ENCODE results near the gene AK1. TPM values are rescaled to one million over a fixed set of nuclear protein-coding genes. Genes with fewer than 3 reads are reported as not detected.
A peak's percentile ranks its signal among the peaks of the same experiment; 100 is the strongest.

AK1 gene
- total RNA-seq, 1 donor from 2014 or later, result 64.5 TPM

DNA sequence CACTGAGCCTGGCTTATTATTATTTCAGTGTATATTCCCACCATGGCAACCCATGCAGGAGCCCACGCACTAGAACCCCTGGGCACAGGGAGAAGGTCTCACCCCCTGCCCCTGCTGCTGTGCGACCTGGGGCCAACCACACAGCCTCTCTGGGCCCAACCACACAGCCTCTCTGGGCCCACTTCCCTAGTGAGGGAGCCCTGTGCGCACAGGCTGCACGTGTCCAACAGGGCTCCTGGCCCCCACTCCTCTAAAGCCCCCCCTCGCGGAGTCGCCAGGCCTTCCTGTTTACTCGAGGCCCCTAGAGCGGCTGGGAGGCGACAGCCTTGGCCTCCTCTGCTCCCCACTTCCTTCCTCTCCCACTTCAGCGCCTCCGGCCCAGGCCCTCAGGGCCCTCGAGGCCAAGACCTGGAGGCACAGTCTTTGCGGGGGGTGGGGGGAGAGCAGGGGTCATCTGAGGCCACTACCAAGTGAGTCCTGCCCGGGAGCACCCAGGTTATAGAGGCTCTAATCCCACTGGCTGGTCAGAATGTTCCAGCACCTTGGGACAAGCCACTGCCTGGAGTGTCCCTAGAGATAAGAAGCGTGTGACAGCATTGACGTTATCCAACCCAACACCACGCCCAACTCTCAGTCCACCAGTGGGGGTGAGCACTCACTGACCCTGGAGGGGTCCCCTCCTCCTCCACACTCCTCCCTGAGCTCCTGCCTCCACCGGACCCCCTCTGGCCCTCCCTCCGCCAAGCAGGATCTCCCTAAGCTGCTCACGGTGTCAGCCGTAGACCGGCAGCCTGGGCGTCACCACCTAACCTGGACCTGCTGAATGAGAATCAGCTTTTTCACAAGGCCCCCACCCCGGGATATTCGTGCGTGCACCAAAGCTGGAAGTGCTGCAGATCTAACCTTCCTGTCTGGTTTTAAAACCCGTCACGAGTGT is 15.1 kb downstream of the AK1 start:
- Histone ChIP-seq H3K27ac (peak overlapping the region; percentile 96 to 97), H3K4me3 (no peak overlapping the region), H3K27me3 (no peaks in the 10 kb centered on the region), H3K36me3 (peaks cover 3 to 9% of the 10 kb centered on the region in 2 donors), H3K9me3 (no peaks in the 10 kb centered on the region), H3K4me1 (peaks cover 21 to 51% of the 10 kb centered on the region in 2 donors)
- DNase-seq (ENCODE audit: low spot score in 2 of 2), result peak; percentile 49 to 88
- intact Hi-C loops (cut with DNase I), result loop anchor here (5.0 kb wide), 1 partner anchor 35 kb away; no protein-coding TSS in a partner anchor
- TF ChIP-seq, protein P1, sequence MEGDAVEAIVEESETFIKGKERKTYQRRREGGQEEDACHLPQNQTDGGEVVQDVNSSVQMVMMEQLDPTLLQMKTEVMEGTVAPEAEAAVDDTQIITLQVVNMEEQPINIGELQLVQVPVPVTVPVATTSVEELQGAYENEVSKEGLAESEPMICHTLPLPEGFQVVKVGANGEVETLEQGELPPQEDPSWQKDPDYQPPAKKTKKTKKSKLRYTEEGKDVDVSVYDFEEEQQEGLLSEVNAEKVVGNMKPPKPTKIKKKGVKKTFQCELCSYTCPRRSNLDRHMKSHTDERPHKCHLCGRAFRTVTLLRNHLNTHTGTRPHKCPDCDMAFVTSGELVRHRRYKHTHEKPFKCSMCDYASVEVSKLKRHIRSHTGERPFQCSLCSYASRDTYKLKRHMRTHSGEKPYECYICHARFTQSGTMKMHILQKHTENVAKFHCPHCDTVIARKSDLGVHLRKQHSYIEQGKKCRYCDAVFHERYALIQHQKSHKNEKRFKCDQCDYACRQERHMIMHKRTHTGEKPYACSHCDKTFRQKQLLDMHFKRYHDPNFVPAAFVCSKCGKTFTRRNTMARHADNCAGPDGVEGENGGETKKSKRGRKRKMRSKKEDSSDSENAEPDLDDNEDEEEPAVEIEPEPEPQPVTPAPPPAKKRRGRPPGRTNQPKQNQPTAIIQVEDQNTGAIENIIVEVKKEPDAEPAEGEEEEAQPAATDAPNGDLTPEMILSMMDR (IDR thresholded peaks at IDR 0.05), result no peak

DNA sequence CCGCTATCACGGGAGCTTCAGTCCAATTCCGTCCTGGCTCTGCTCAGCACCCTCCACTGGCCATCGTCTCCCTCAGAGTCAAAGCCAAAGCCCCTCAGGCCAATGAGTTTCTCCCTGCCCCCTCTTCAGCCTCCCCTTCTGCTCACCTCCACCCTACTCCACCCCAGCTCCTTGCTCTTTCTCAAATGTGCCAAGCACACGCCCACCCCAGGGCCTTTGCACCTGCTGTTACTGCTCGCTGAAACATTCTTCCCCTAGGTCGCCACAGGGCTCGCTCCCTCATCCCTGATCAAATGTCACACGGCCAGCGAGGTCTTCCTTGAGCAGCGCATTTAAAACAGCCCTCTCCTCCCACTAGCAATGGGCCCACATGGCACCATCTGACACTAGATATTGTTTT is 16.7 kb downstream of the AK1 start:
- intact Hi-C loops (cut with DNase I), result loop anchor here (5.0 kb wide), 1 partner anchor 33 kb away; no protein-coding TSS in a partner anchor
- TF ChIP-seq, protein P1 (IDR thresholded peaks at IDR 0.05), result no peak
- Histone ChIP-seq H3K27me3 (no peaks in the 10 kb centered on the region), H3K4me1 (peaks cover 21 to 53% of the 10 kb centered on the region in 2 donors), H3K27ac (peak overlapping the region; percentile 96 to 97), H3K36me3 (no peaks in the 10 kb centered on the region), H3K9me3 (no peaks in the 10 kb centered on the region), H3K4me3 (no peak overlapping the region)
- no peak for DNase-seq (ENCODE audit: low spot score in 2 of 2)

DNA sequence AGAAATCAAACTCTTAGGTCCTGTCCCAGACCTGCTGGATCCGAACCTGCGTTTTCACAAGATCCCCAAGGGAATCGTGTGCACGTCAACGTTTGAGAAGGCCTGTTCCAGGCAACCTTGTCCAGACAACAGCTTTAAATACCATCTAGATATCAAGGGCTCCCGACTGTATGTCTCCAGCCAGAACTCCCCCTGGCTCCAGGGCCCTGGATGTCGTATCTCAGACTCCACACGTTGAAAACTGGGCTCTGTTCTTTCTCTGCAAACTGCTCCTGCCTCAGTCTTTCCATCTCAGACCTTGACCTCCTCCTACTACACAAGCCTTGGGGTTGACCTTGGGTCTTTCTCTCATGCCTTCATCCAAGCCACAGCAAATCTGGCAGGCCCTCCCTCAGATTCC is 17.2 kb downstream of the AK1 start:
- H3K27ac ChIP-seq, result peak overlapping the region; percentile 96 to 97
- no peaks in the 10 kb centered on the region for H3K27me3 ChIP-seq
- no peaks in the 10 kb centered on the region for H3K36me3 ChIP-seq
- DNase-seq (ENCODE audit: low spot score in 2 of 2), result peak in 1 of 2 donors; percentile 84
- no peaks in the 10 kb centered on the region for H3K9me3 ChIP-seq
- peaks cover 21 to 54% of the 10 kb centered on the region in 2 donors for H3K4me1 ChIP-seq
- TF ChIP-seq, protein P1 (IDR thresholded peaks at IDR 0.05), result no peak
- H3K4me3 ChIP-seq, result no peak overlapping the region
- intact Hi-C loops (cut with DNase I), result loop anchor here (5.0 kb wide), 1 partner anchor 33 kb away; no protein-coding TSS in a partner anchor

DNA sequence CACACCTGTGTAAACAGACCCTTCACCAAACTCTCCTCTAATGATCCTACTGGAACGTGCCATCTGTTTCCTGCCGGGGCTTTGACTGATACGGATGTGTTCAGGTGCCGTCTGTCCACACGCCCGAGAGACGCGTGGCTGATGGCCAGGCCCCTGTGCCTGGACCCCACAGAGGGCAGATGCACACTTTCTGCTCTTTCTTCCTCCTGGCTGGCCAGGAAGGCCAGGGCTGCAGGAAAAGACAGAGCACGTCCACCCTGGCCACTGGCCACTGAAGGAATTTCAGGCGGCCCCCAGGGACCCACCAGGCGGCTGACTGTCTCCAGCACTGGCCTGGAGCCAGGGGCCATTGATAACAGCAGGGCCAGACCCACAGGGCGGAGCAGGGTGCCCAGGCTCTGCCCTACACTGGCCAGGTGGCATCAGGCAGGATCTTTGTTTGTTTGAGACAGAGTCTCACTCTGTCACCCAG is 19.4 kb downstream of the AK1 start:
- no peak overlapping the region for H3K4me3 ChIP-seq
- intact Hi-C loops (cut with DNase I), result no loop called here
- H3K27ac ChIP-seq, result peak overlapping the region; percentile 96 to 97
- peak in 1 of 2 donors; percentile 87 for DNase-seq (ENCODE audit: low spot score in 2 of 2)
- H3K9me3 ChIP-seq, result no peaks in the 10 kb centered on the region
- peaks cover 26 to 65% of the 10 kb centered on the region in 2 donors for H3K4me1 ChIP-seq
- no peaks in the 10 kb centered on the region for H3K36me3 ChIP-seq
- TF ChIP-seq, protein P1 (IDR thresholded peaks at IDR 0.05), result no peak
- no peaks in the 10 kb centered on the region for H3K27me3 ChIP-seq

DNA sequence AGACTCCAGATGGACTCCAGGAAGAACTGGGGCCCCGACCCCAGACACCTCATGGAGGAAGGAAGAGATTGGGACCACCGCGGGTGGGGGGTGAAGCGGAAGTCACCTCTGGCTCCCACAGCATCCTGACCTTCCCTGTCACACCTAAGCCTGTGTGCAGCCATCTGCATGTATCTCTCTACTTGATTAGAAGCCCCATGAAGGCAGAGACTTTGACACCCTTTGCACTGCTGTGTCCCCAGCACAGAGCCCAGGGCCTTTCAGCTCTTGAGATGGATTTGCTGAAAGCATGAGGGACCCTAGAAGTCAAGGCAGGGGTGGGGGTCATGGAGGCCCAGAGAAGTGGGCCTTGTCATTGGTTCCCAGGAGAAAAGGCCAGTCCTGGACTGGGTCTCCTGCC is 20.2 kb downstream of the AK1 start:
- Histone ChIP-seq H3K4me1 (peaks cover 25 to 65% of the 10 kb centered on the region in 2 donors), H3K36me3 (no peaks in the 10 kb centered on the region), H3K9me3 (no peaks in the 10 kb centered on the region), H3K27me3 (no peaks in the 10 kb centered on the region), H3K27ac (peak overlapping the region; percentile 96 to 97), H3K4me3 (no peak overlapping the region)
- no peak for DNase-seq (ENCODE audit: low spot score in 2 of 2)
- intact Hi-C loops (cut with DNase I), result no loop called here
- TF ChIP-seq, protein P1 (IDR thresholded peaks at IDR 0.05), result no peak
